ENCODE data around the gene MACO1. TPM values are rescaled to one million over a fixed set of nuclear protein-coding genes. Genes with fewer than 3 reads are reported as not detected.
"Not testable (repeated sequence)": the region's sequence is repeated elsewhere in the genome, so short reads cannot be mapped to it uniquely, and the experiment has no call there.

MACO1 gene
- total and polyA plus RNA-seq, 7 donors, result 2.4 to 20.2 (median 11.8) TPM

GRCh38 chr1:25402947-25403803 is 27.5 kb upstream of the MACO1 start:
- H3K9me3 ChIP-seq, H3K4me3 ChIP-seq, H3K36me3 ChIP-seq, H3K27me3 ChIP-seq, DNase-seq, H3K4me1 ChIP-seq, H3K27ac ChIP-seq: not testable (repeated sequence)
- intact Hi-C loops (cut with DNase I), result loop anchor here (5.0 kb wide), 1 partner anchor 119 kb away; no protein-coding TSS in a partner anchor
- WGBS, 2 donors, result 14 to 25% methylated on average over 6 of the region's 8 CpGs
- peak in 1 of 4 experiments; percentile 32 for TF ChIP-seq CTCF (IDR thresholded peaks at IDR 0.05)

GRCh38 chr1:25405731-25406305 is 24.9 kb upstream of the MACO1 start:
- not testable (repeated sequence) for H3K9me3 ChIP-seq, H3K4me1 ChIP-seq, H3K27me3 ChIP-seq, H3K27ac ChIP-seq, H3K4me3 ChIP-seq, H3K36me3 ChIP-seq, DNase-seq
- intact Hi-C loops (cut with DNase I), result loop anchor here (2.0 kb wide), 1 partner anchor 27 kb away; no protein-coding TSS in a partner anchor
- WGBS, 2 donors, result 71 to 76% methylated on average over 9 to 11 of the region's 12 CpGs

GRCh38 chr1:25409641-25410427 is 20.9 kb upstream of the MACO1 start:
- H3K9me3 ChIP-seq; DNase-seq; H3K4me3 ChIP-seq; H3K36me3 ChIP-seq; H3K4me1 ChIP-seq; H3K27ac ChIP-seq; H3K27me3 ChIP-seq; intact Hi-C loops (cut with DNase I): not testable (repeated sequence)
- WGBS, 2 donors, result 82 to 88% methylated on average over 10 of the region's 10 CpGs

GRCh38 chr1:25412872-25413623 is 17.6 kb upstream of the MACO1 start:
- 90 to 94% methylated on average over 13 of the region's 14 CpGs for WGBS, 2 donors
- H3K27me3 ChIP-seq; H3K9me3 ChIP-seq; intact Hi-C loops (cut with DNase I); H3K27ac ChIP-seq; H3K4me3 ChIP-seq; H3K36me3 ChIP-seq; H3K4me1 ChIP-seq; DNase-seq: not testable (repeated sequence)

- DNase-seq; H3K4me3 ChIP-seq; intact Hi-C loops (cut with DNase I); H3K27ac ChIP-seq; H3K9me3 ChIP-seq; H3K36me3 ChIP-seq; H3K27me3 ChIP-seq; H3K4me1 ChIP-seq: not testable (repeated sequence)
- WGBS, 2 donors, result 71 to 84% methylated on average over 3 to 4 of the region's 6 CpGs
These were observed 16.5 kb upstream of the MACO1 start for GRCh38 chr1:25414157-25414556.

GRCh38 chr1:25414578-25414977 is 16.1 kb upstream of the MACO1 start:
- H3K4me1 ChIP-seq; H3K36me3 ChIP-seq; DNase-seq; H3K27me3 ChIP-seq; H3K27ac ChIP-seq; H3K4me3 ChIP-seq; H3K9me3 ChIP-seq; intact Hi-C loops (cut with DNase I): not testable (repeated sequence)
- 85 to 98% methylated on average over 1 of the region's 1 CpG for WGBS, 2 donors

GRCh38 chr1:25417280-25417679 is 13.4 kb upstream of the MACO1 start:
- H3K4me3 ChIP-seq; intact Hi-C loops (cut with DNase I); H3K9me3 ChIP-seq; H3K36me3 ChIP-seq; H3K4me1 ChIP-seq; H3K27ac ChIP-seq; H3K27me3 ChIP-seq; DNase-seq: not testable (repeated sequence)
- WGBS, 2 donors, result 84 to 92% methylated on average over 4 of the region's 4 CpGs

- H3K4me3 ChIP-seq; H3K27me3 ChIP-seq; H3K27ac ChIP-seq; H3K4me1 ChIP-seq; H3K36me3 ChIP-seq; DNase-seq; intact Hi-C loops (cut with DNase I); H3K9me3 ChIP-seq: not testable (repeated sequence)
- 87 to 94% methylated on average over 1 of the region's 1 CpG for WGBS, 2 donors
These were observed 11.4 kb upstream of the MACO1 start for GRCh38 chr1:25419339-25419738.

- WGBS, 2 donors, result 95 to 96% methylated on average over 8 to 9 of the region's 9 CpGs
- H3K27me3 ChIP-seq; H3K9me3 ChIP-seq; H3K4me3 ChIP-seq; DNase-seq; H3K27ac ChIP-seq; H3K4me1 ChIP-seq; H3K36me3 ChIP-seq; intact Hi-C loops (cut with DNase I): not testable (repeated sequence)
These were observed 10.0 kb upstream of the MACO1 start, which contains the start of gene RHCE for GRCh38 chr1:25420715-25421114. Gene RHCE, minus strand, starts transcription at chr1:25420825. Its CDS starts 39 bp downstream, at chr1:25420786.

GRCh38 chr1:25423206-25423605 is 7.5 kb upstream of the MACO1 start:
- H3K27me3 ChIP-seq; H3K9me3 ChIP-seq; H3K4me3 ChIP-seq; H3K4me1 ChIP-seq; H3K36me3 ChIP-seq; intact Hi-C loops (cut with DNase I): not testable (repeated sequence)
- peak; percentile 74 for DNase-seq
- peak overlapping the region; percentile 14 to 56 (median 40) for H3K27ac ChIP-seq
- WGBS, 2 donors, result 85 to 88% methylated on average over 6 of the region's 6 CpGs
